HAP-1 (cell line): ENCODE measurements around the gene ERI2.

ENCODE experiments used
- DNase-seq, 2 experiments: peaks; one replicate each; pipeline ENCODE4 v3.0.0-alpha.2; 2016 to 2020; ENCODE audit warnings: low spot score in 2 of 2
- H3K27me3 ChIP-seq: fragments of 250-450 bp; sonication (Bioruptor Pico); 2 replicates; pipeline ENCODE4 v1.5.1; 2020; ENCODE audit warnings: low read depth, mild to moderate bottlenecking, moderate library complexity
- H3K36me3 ChIP-seq: fragments of 250-450 bp; sonication (Bioruptor Pico); replicated peaks from 2 replicates; pipeline ENCODE4 v1.5.1; 2020; ENCODE audit warnings: mild to moderate bottlenecking
- H3K4me1 ChIP-seq: fragments of 250-450 bp; sonication (Bioruptor Pico); 2 replicates; pipeline ENCODE4 v1.5.1; 2020; ENCODE audit warnings: mild to moderate bottlenecking
- H3K4me3 ChIP-seq: fragments of 250-450 bp; sonication (Bioruptor Pico); 2 replicates; pipeline ENCODE4 v1.5.1; 2020; ENCODE audit warnings: mild to moderate bottlenecking, moderate library complexity
- H3K9me3 ChIP-seq: fragments of 250-450 bp; sonication (Bioruptor Pico); 2 replicates; pipeline ENCODE4 v1.5.1; 2020; ENCODE audit warnings: mild to moderate bottlenecking, moderate library complexity
- in situ Hi-C: fragments of 300-500 bp; cut with MboI; formaldehyde crosslinking; loops from 3 replicates; pipeline ENCODE4 v1.14.3; 2020; ENCODE audit warnings: low sequenced_read_pairs, inconsistent platforms, mixed read lengths

The ERI2 gene, protein sequence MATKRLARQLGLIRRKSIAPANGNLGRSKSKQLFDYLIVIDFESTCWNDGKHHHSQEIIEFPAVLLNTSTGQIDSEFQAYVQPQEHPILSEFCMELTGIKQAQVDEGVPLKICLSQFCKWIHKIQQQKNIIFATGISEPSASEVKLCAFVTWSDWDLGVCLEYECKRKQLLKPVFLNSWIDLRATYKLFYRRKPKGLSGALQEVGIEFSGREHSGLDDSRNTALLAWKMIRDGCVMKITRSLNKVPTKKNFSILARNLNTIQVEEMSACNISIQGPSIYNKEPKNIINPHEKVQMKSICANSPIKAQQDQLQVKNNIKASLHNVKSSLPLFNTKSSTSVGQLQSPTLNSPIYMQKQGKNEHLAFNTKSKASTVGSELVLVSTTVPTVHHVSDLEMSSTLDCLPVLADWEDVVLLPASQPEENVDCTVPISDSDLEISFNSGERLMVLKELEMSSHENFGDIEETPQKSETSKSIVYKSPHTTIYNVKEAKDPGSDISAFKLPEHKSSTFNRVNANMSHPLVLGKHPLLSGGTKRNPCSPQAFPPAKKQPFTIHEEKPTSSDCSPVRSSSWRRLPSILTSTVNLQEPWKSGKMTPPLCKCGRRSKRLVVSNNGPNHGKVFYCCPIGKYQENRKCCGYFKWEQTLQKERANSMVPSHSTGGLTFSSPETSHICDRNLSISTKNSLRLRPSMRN

GRCh38 chr16:20806168-20807050 is at the start of gene ERI2, which contains the start of gene REXO5:
TSS of gene ERI2 (minus strand) at chr16:20806472. CDS start at chr16:20806430, 42 bp downstream.
TSS of gene REXO5 (plus strand) at chr16:20806527. CDS start at chr16:20806954, 427 bp downstream.
- H3K27me3 ChIP-seq: no peaks in the 10 kb centered on the region
- peak; percentile 90 to 96 for DNase-seq
- peaks cover 6% of the 10 kb centered on the region for H3K36me3 ChIP-seq
- no peaks in the 10 kb centered on the region for H3K9me3 ChIP-seq
- H3K4me1 ChIP-seq: peaks cover 4% of the 10 kb centered on the region; the same call in 1 of the 2 replicates
- in situ Hi-C loops: no loop called here
- peak within 1 kb of the TSS; percentile 95 for H3K4me3 ChIP-seq

- no peaks in the 10 kb centered on the region for H3K4me1 ChIP-seq
- no peak overlapping the region for H3K4me3 ChIP-seq
- H3K9me3 ChIP-seq: no peaks in the 10 kb centered on the region
- H3K27me3 ChIP-seq: no peaks in the 10 kb centered on the region
- DNase-seq: no peak
- peaks cover 9% of the 10 kb centered on the region for H3K36me3 ChIP-seq
- in situ Hi-C loops: no loop called here
Measured at GRCh38 chr16:20854963-20855362, 48.7 kb upstream of the ERI2 start.

GRCh38 chr16:20853981-20854620 is 47.8 kb upstream of the ERI2 start:
- DNase-seq: no peak
- Histone ChIP-seq H3K9me3 (no peaks in the 10 kb centered on the region), H3K4me3 (no peak overlapping the region), H3K36me3 (peaks cover 5% of the 10 kb centered on the region; the same call in 1 of the 2 replicates), H3K4me1 (no peaks in the 10 kb centered on the region), H3K27me3 (no peaks in the 10 kb centered on the region)
- in situ Hi-C loops: no loop called here

- no peak for DNase-seq
- in situ Hi-C loops: no loop called here
- Histone ChIP-seq H3K36me3 (peaks cover 8% of the 10 kb centered on the region; the same call in 1 of the 2 replicates), H3K9me3 (no peaks in the 10 kb centered on the region), H3K4me1 (no peaks in the 10 kb centered on the region), H3K4me3 (no peak overlapping the region), H3K27me3 (no peaks in the 10 kb centered on the region)
Measured at GRCh38 chr16:20853143-20853542, 46.9 kb upstream of the ERI2 start.

- Histone ChIP-seq H3K36me3 (peaks cover 8% of the 10 kb centered on the region; the same call in 1 of the 2 replicates), H3K27me3 (no peaks in the 10 kb centered on the region), H3K4me1 (no peaks in the 10 kb centered on the region), H3K4me3 (no peak overlapping the region), H3K9me3 (no peaks in the 10 kb centered on the region)
- DNase-seq: no peak
- in situ Hi-C loops: no loop called here
Measured at GRCh38 chr16:20851601-20852000, 45.3 kb upstream of the ERI2 start.

GRCh38 chr16:20850981-20851380 is 44.7 kb upstream of the ERI2 start:
- no peaks in the 10 kb centered on the region for H3K27me3 ChIP-seq
- no peaks in the 10 kb centered on the region for H3K4me1 ChIP-seq
- H3K36me3 ChIP-seq: peaks cover 8% of the 10 kb centered on the region
- DNase-seq: no peak
- in situ Hi-C loops: no loop called here
- H3K4me3 ChIP-seq: no peak overlapping the region
- H3K9me3 ChIP-seq: no peaks in the 10 kb centered on the region

DNA sequence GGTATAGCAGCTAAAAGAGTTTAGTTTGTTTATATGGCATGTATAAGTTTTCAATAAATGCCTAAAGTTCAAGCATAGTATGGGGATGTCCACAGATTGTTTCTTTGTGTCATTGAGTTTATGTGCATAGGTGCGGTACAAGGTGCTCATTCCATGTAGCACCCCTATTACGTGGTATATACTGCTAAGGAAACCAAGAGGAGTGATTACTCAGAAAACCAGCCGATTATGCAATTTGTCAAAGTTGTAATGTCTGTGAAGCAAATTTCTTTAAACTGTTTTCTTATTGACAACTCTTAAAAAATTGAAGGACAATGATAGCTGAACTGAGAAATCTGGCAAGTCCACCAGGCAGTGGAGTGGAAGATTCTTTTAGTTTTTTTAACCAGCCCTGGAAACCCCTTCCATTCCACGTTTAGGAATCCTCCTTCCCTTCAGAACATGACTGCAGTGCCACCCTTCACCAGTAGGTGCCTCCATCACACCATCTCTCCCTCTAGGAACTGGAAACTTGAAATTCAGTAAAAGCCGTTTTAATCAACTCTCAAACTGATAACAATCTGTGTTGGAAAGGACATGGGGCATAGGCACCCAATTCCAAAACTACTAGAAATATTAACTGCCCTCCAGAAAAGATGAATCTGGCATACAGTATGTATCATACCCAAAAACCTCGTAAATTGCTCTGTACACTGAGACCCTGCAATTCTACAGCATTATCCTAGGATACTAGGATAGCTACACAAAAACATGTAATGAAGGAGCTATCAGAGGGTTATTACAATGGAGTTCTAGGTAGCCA is 43.5 kb upstream of the ERI2 start:
- H3K9me3 ChIP-seq: no peaks in the 10 kb centered on the region
- in situ Hi-C loops: loop anchor here (5.0 kb wide), 1 partner anchor 233 kb away; no protein-coding TSS in a partner anchor

DNA sequence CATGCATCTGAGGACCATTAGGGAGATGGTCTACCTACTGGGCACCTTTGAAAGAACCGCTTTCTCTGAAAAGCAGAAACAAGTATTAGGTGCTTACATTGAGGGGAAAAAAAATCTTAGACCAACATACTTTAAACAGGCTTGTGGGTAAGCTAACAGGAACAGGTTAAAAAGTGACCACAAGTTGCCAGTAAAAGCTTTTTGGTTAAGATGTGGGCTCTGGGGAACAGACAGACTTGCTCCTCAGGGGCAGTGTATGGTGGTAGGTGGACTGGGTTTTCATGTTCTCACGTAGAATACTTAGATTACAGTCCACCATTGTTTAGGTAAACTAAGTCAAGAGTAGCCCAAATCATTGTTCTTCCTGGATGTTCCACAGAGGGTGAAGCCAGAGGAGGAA is 41.3 kb upstream of the ERI2 start:
- in situ Hi-C loops: loop anchor here (5.0 kb wide), 1 partner anchor 235 kb away; no protein-coding TSS in a partner anchor
- no peaks in the 10 kb centered on the region for H3K9me3 ChIP-seq
- DNase-seq: no peak
- no peaks in the 10 kb centered on the region for H3K4me1 ChIP-seq
- peaks cover 14% of the 10 kb centered on the region for H3K36me3 ChIP-seq
- H3K4me3 ChIP-seq: no peak overlapping the region
- H3K27me3 ChIP-seq: no peaks in the 10 kb centered on the region

More for the DNA sequence above, 43.5 kb upstream of the ERI2 start:
- H3K27me3 ChIP-seq: no peaks in the 10 kb centered on the region
- no peaks in the 10 kb centered on the region for H3K4me1 ChIP-seq
- DNase-seq: peak; percentile 55 to 81
- no peak overlapping the region for H3K4me3 ChIP-seq
- peaks cover 10% of the 10 kb centered on the region for H3K36me3 ChIP-seq

DNA sequence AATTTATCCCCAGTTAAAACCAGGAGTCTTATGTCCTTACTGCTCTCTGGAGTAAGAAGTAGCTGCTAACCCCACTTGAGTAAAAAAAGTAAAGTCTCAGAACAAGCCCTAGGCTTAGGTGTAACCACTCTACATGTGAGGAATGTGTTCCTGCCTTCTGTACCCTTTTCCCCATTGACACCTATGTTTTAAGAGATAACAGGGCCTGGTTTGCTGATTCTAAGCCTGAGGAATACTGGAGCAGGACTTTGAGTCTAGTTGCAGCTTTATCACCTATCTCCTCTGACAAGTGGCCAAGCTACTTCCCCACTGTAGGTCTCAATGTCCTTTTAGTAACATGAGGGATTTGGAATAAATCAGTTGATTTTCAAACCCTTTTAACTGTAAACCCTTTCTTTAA is 40.3 kb upstream of the ERI2 start:
- Histone ChIP-seq H3K4me1 (peaks cover 1% of the 10 kb centered on the region; the same call in 1 of the 2 replicates), H3K27me3 (no peaks in the 10 kb centered on the region), H3K4me3 (no peak overlapping the region), H3K9me3 (no peaks in the 10 kb centered on the region), H3K36me3 (peaks cover 14% of the 10 kb centered on the region)
- no peak for DNase-seq
- in situ Hi-C loops: loop anchor here (5.0 kb wide), 1 partner anchor 236 kb away; no protein-coding TSS in a partner anchor

- Histone ChIP-seq H3K27me3 (no peaks in the 10 kb centered on the region), H3K4me3 (no peak overlapping the region), H3K36me3 (peaks cover 17% of the 10 kb centered on the region), H3K4me1 (peaks cover 6% of the 10 kb centered on the region), H3K9me3 (no peaks in the 10 kb centered on the region)
- in situ Hi-C loops: loop anchor here (5.0 kb wide), 1 partner anchor 236 kb away; no protein-coding TSS in a partner anchor
- DNase-seq: no peak
Measured at GRCh38 chr16:20846030-20846429, 39.8 kb upstream of the ERI2 start.

GRCh38 chr16:20844588-20844987 is 38.3 kb upstream of the ERI2 start:
- in situ Hi-C loops: no loop called here
- peaks cover 10% of the 10 kb centered on the region for H3K4me1 ChIP-seq
- no peaks in the 10 kb centered on the region for H3K27me3 ChIP-seq
- no peaks in the 10 kb centered on the region for H3K9me3 ChIP-seq
- H3K4me3 ChIP-seq: no peak overlapping the region
- H3K36me3 ChIP-seq: peaks cover 18% of the 10 kb centered on the region
- DNase-seq: no peak

- no peak overlapping the region for H3K4me3 ChIP-seq
- no peak for DNase-seq
- in situ Hi-C loops: no loop called here
- no peaks in the 10 kb centered on the region for H3K27me3 ChIP-seq
- peaks cover 18% of the 10 kb centered on the region for H3K36me3 ChIP-seq
- no peaks in the 10 kb centered on the region for H3K9me3 ChIP-seq
- H3K4me1 ChIP-seq: peaks cover 10% of the 10 kb centered on the region
Measured at GRCh38 chr16:20844054-20844453, 37.8 kb upstream of the ERI2 start.
